Psoas muscle (tissue), 8 donors: ENCODE data around the gene FKBP5. TPM values are rescaled to one million over a fixed set of nuclear protein-coding genes. Genes with fewer than 3 reads are reported as not detected.
"Not testable (repeated sequence)": the region's sequence is repeated elsewhere in the genome, so short reads cannot be mapped to it uniquely, and the experiment has no call there.

ENCODE experiments used
- ATAC-seq, 4 donors: fragments of 200-7000 bp; cut with Tn5 transposase; one replicate each; pipeline ENCODE4 v1.9.1; 2020; ENCODE audit warnings: moderate library complexity in 3 of 4, mild to moderate bottlenecking in 2 of 4
- DNase-seq, 2 donors: peaks; one replicate each; pipeline ENCODE4 v3.0.0-alpha.2; 2020
- H3K27ac ChIP-seq: fragments of 200-600 bp; one replicate; pipeline ENCODE4 v1.8.0; 2022
- H3K27me3 ChIP-seq, 3 donors: fragments of 200-600 bp in 1 of 3; one replicate each; pipeline versions ENCODE4 v1.6.1 to v1.8.0; 2013 to 2022; ENCODE audit warnings: low read length in 2 of 3, mild to moderate bottlenecking in 2 of 3, moderate library complexity in 1 of 3; ENCODE audit not compliant: insufficient read depth in 3 of 3
- H3K36me3 ChIP-seq, 2 donors: fragments of 200-600 bp in 1 of 2; one replicate each; pipeline versions ENCODE4 v1.6.1 to v1.8.0; 2013 to 2022; ENCODE audit warnings: low read depth in 1 of 2, mild to moderate bottlenecking in 1 of 2, moderate library complexity in 1 of 2; ENCODE audit not compliant: insufficient read depth in 1 of 2
- H3K4me1 ChIP-seq: fragments of 200-600 bp; one replicate; pipeline ENCODE4 v1.8.0; 2022
- H3K4me3 ChIP-seq: fragments of 200-600 bp; one replicate; pipeline ENCODE4 v1.8.0; 2022; ENCODE audit warnings: mild to moderate bottlenecking
- H3K9me3 ChIP-seq: fragments of 200-600 bp; one replicate; pipeline ENCODE4 v1.8.0; 2022
- WGBS, 3 donors: extraction: QIAGEN DNeasy Blood & Tissue Kit; methylation state at CpG; one replicate each; pipeline versions ENCODE4 v1.1.6 to v1.1.7; 2013; 5-methylcytosine and 5-hydroxymethylcytosine counted together
- intact Hi-C, 2 donors: fragments of 100-400 bp; cut with DNase I; formaldehyde crosslinking; loops; one replicate each; pipeline versions ENCODE4 v1.11.0 to v1.14.2; 2022
- polyA plus RNA-seq, 3 donors: library from polyadenylated mRNA; stranded (reverse); fragments of 200-250 nt; gene quantifications; one replicate each; pipeline ENCODE4 v1.2.3, GENCODE V29; 2013
- total RNA-seq, 4 donors: library from RNA; stranded (reverse); fragmentation: NEBNext Ultra II Directional in 2 of 4; extraction: Animal tissue kit (Norgen Biotek cat#: 25700) in 2 of 4; gene quantifications; one replicate each; pipeline versions ENCODE4 v1.2.1 to v1.2.4, GENCODE V29; 2021 to 2023
- TF ChIP-seq, protein P1 (sequence below): fragments of 200-600 bp; IDR thresholded peaks from one replicate; pipeline ENCODE4 v1.8.0; 2022; ENCODE audit warnings: antibody characterized with exemption
- donor health status: healthy with polysubstance abuse.
- donor health status: DM: no; HTN: no; CAD: no; lungs with moderate emphysema.
- donor health status: Bipolar disorder and iron deficiency.
- donor health status: healthy.
- donor health status: DM: yes; HTN: yes; CAD: no.
- donor health status: DM: no; HTN: no; CAD: no.
- donor health status: DM: no; HTN: no; CAD: no.
- donor health status: DM: yes; HTN: yes; CAD: no.

FKBP5 gene
- total and polyA plus RNA-seq, 7 donors: 56.5 to 1,905 (median 542) TPM

DNA sequence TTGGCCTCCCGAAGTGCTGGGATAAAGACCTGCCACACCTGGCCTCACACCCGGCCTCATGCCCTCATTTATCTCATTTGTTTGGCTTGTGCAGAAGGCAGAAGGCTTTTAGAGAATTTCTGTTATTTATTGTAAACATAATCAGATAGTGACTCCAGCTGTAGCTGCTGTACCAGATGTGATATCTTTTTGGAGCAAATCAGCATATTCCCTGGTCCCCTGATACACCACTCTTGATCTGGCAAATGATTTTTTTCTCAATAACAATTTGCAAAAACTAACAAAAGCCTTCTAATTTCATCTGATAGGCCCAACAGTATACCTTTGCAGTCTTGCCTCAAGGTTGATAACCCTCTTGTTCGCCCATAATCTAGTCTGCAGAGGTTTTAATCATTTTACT, 149.5 kb downstream of the FKBP5 start:
- no peak overlapping the region for H3K4me3 ChIP-seq

DNA sequence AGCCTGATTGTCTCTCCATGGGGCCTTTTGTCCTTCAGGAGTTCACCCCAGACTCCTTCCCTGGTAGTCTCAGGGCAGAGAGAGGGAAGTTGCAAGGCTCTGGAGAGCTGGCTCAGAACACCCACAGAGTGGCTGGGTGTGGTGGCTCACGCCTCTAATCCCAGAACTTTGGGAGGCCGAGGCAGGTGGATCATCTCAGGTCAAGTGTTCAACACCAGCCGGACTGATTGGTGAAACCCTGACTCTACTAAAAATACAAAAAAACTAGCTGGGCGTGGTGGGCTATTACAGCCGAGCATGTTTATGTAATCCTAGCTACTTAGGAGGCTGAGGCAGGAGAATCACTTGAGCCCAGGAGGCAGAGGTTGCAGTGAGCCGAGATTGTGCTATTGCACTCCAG, 152.9 kb downstream of the FKBP5 start:
- H3K4me3 ChIP-seq, H3K4me1 ChIP-seq, H3K27me3 ChIP-seq, intact Hi-C loops, ATAC-seq, H3K9me3 ChIP-seq, DNase-seq, H3K27ac ChIP-seq, H3K36me3 ChIP-seq: not testable (repeated sequence)
- WGBS, 3 donors: 74 to 88% (median 81%) methylated on average over 6 of the region's 6 CpGs

More for the DNA sequence above, 149.5 kb downstream of the FKBP5 start:
- ATAC-seq (no peak), DNase-seq (no peak)
- no peaks in the 10 kb centered on the region for H3K9me3 ChIP-seq
- no peaks in the 10 kb centered on the region for H3K36me3 ChIP-seq
- no peak overlapping the region for H3K27ac ChIP-seq
- intact Hi-C loops: no loop called here
- no peaks in the 10 kb centered on the region for H3K4me1 ChIP-seq
- H3K27me3 ChIP-seq: peaks cover 0 to 2% (median 0%) of the 10 kb centered on the region in 3 donors
- TF ChIP-seq, protein P1, sequence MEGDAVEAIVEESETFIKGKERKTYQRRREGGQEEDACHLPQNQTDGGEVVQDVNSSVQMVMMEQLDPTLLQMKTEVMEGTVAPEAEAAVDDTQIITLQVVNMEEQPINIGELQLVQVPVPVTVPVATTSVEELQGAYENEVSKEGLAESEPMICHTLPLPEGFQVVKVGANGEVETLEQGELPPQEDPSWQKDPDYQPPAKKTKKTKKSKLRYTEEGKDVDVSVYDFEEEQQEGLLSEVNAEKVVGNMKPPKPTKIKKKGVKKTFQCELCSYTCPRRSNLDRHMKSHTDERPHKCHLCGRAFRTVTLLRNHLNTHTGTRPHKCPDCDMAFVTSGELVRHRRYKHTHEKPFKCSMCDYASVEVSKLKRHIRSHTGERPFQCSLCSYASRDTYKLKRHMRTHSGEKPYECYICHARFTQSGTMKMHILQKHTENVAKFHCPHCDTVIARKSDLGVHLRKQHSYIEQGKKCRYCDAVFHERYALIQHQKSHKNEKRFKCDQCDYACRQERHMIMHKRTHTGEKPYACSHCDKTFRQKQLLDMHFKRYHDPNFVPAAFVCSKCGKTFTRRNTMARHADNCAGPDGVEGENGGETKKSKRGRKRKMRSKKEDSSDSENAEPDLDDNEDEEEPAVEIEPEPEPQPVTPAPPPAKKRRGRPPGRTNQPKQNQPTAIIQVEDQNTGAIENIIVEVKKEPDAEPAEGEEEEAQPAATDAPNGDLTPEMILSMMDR: no peak
- 88 to 90% (median 90%) methylated on average over 3 of the region's 3 CpGs for WGBS, 3 donors

DNA sequence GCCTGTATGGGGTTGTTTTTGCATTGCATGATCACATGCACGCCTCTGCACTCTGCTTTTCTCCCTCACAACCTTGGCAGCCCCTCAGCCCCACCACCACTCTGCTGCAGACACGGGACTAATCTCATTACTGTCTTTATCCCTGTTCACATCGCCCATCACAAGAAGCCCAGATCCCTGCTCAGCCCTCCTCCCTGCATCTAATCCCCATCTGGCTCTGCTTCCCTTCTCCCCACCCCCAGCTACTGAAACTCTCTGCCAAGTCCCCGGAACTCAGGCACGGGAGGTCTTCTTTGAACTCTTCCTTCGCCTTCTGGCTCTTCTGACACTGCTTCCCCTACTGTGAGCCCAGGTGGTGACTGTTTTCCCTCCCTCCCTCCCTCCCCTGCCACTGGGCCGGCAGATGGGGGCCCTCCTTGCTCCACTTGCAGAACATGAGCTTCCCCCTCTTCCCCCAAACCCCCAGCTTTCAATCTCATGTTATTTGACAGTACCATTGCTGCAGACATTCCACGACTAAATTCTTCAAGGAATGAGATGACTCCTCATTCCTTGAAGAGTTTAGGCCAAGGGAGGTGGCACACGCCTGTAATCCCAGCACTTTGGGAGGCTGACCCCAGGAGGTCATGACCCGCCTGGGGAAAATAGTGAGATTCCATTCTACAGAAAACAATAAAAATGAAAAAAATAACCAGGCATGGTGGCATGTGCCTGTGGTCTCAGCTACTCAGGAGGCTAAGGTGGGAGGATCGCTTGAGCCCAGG, 154.1 kb downstream of the FKBP5 start:
- intact Hi-C loops: no loop called here
- Histone ChIP-seq H3K27ac (no peak overlapping the region), H3K4me3 (no peak overlapping the region), H3K27me3 (peaks cover 0 to 2% (median 0%) of the 10 kb centered on the region in 3 donors), H3K36me3 (no peaks in the 10 kb centered on the region), H3K4me1 (no peaks in the 10 kb centered on the region), H3K9me3 (no peaks in the 10 kb centered on the region)
- 38 to 40% (median 40%) methylated on average over 11 of the region's 11 CpGs for WGBS, 3 donors
- ATAC-seq (no peak), DNase-seq (no peak)
- TF ChIP-seq, protein P1: no peak

DNA sequence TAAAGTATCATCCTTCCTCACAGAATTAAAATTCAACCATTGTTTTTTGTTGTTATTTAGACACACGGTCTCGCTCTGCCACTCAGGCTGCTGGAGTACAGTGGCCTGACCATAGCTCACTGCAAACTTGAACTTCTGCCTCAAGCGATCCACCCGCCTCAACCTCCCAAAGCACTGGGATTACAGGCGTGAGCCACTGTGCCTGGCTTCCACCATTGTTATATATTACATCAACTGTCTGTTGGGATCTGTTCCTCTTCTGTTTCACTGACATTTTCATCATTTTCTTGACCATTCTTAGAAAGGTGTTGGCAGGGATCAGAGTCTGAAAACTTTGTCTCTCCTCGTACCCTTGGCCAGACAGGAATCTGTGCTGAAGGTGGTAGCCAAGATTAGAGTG, 154.7 kb downstream of the FKBP5 start:
- Histone ChIP-seq H3K4me3 (no peak overlapping the region), H3K9me3 (no peaks in the 10 kb centered on the region), H3K36me3 (no peaks in the 10 kb centered on the region), H3K27ac (no peak overlapping the region), H3K4me1 (no peaks in the 10 kb centered on the region), H3K27me3 (peaks cover 0 to 2% (median 0%) of the 10 kb centered on the region in 3 donors)
- WGBS, 3 donors: 57 to 65% (median 59%) methylated on average over 6 of the region's 6 CpGs
- intact Hi-C loops: no loop called here
- TF ChIP-seq, protein P1: no peak
- DNase-seq: no peak
- ATAC-seq: no peak

DNA sequence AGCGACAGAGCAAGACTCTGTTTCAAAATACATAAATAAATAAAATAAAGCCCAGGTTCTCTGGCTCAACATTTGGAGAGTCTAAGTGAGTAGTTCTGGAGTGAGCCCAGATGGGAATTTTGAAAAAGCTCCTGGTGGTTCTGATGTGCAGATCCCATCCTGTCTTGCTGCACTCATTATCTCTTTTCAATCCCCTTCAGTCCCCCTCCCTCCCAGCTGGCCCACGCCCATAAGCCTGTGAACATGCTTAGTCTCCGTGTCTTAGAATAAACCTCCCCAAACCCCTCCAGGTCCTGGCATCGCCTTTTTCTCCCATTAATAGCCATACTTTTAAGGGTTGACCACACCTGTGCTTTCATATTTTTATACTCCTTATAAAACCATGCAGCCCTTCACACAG, 156.6 kb downstream of the FKBP5 start:
- Histone ChIP-seq H3K27me3 (peaks cover 0 to 2% (median 0%) of the 10 kb centered on the region in 3 donors), H3K27ac (no peak overlapping the region), H3K36me3 (no peaks in the 10 kb centered on the region), H3K9me3 (no peaks in the 10 kb centered on the region), H3K4me1 (no peaks in the 10 kb centered on the region), H3K4me3 (no peak overlapping the region)
- ATAC-seq (no peak), DNase-seq (no peak)
- whole genome bisulfite sequencing, 3 donors: 76 to 78% (median 76%) methylated on average over 4 of the region's 4 CpGs
- TF ChIP-seq, protein P1: no peak
- intact Hi-C loops: no loop called here
